ENCODE measurements around the gene LYRM9. TPM values are rescaled to one million over a fixed set of nuclear protein-coding genes. Genes with fewer than 3 reads are reported as not detected.

The LYRM9 gene
- total RNA-seq (100 to 1,000 TPM in 2 of 9 donors, 10 to 100 TPM in 7; 24.8 to 116 (median 35.7) TPM), polyA plus RNA-seq (10 to 100 TPM; 18.7 to 38.6 (median 36.7) TPM)
- long read RNA-seq, donor 1, transcript LYRM9-201 (4 exons, 501 nt) = major isoform, 8 of 18 reads
- long read RNA-seq, donor 1, partial matches to known transcripts = 10 of 18 reads
- long read RNA-seq, donor 1, other reads (novel, unspliced or antisense) = 0 of 18 reads
- long read RNA-seq, donor 2, transcript LYRM9-201 (4 exons, 501 nt) = major isoform, 9 of 14 reads
- long read RNA-seq, donor 2, partial matches to known transcripts = 0 of 14 reads
- long read RNA-seq, donor 2, other reads (novel, unspliced or antisense) = 0 of 14 reads
- long read RNA-seq, donor 3, transcript LYRM9-201 (4 exons, 501 nt) = major isoform, 10 of 11 reads
- long read RNA-seq, donor 3, partial matches to known transcripts = 0 of 11 reads
- long read RNA-seq, donor 3, other reads (novel, unspliced or antisense) = 0 of 11 reads
- long read RNA-seq, donor 4, transcript LYRM9-201 (4 exons, 501 nt) = major isoform, 28 of 44 reads
- long read RNA-seq, donor 4, partial matches to known transcripts = 7 of 44 reads
- long read RNA-seq, donor 4, other reads (novel, unspliced or antisense) = 8 of 44 reads
- long read RNA-seq, donor 5, transcript LYRM9-201 (4 exons, 501 nt) = major isoform, 22 of 42 reads
- long read RNA-seq, donor 5, partial matches to known transcripts = 9 of 42 reads
- long read RNA-seq, donor 5, other reads (novel, unspliced or antisense) = 10 of 42 reads
- long read RNA-seq, donor 6, transcript LYRM9-201 (4 exons, 501 nt) = major isoform, 15 of 31 reads
- long read RNA-seq, donor 6, partial matches to known transcripts = 11 of 31 reads
- long read RNA-seq, donor 6, other reads (novel, unspliced or antisense) = 5 of 31 reads
- long read RNA-seq, donor 7, transcript LYRM9-201 (4 exons, 501 nt) = major isoform, 5 of 7 reads
- long read RNA-seq, donor 7, partial matches to known transcripts = 0 of 7 reads
- long read RNA-seq, donor 7, other reads (novel, unspliced or antisense) = 0 of 7 reads
- long read RNA-seq, donor 8, transcript LYRM9-201 (4 exons, 501 nt) = major isoform, 9 of 19 reads
- long read RNA-seq, donor 8, partial matches to known transcripts = 9 of 19 reads
- long read RNA-seq, donor 8, other reads (novel, unspliced or antisense) = 0 of 19 reads
- long read RNA-seq, donor 9, transcript LYRM9-201 (4 exons, 501 nt) = major isoform, 8 of 18 reads
- long read RNA-seq, donor 9, partial matches to known transcripts = 7 of 18 reads
- long read RNA-seq, donor 9, other reads (novel, unspliced or antisense) = 0 of 18 reads
- long read RNA-seq, donor 10, transcript LYRM9-201 (4 exons, 501 nt) = major isoform, 7 of 8 reads
- long read RNA-seq, donor 10, partial matches to known transcripts = 0 of 8 reads
- long read RNA-seq, donor 10, other reads (novel, unspliced or antisense) = 0 of 8 reads

DNA sequence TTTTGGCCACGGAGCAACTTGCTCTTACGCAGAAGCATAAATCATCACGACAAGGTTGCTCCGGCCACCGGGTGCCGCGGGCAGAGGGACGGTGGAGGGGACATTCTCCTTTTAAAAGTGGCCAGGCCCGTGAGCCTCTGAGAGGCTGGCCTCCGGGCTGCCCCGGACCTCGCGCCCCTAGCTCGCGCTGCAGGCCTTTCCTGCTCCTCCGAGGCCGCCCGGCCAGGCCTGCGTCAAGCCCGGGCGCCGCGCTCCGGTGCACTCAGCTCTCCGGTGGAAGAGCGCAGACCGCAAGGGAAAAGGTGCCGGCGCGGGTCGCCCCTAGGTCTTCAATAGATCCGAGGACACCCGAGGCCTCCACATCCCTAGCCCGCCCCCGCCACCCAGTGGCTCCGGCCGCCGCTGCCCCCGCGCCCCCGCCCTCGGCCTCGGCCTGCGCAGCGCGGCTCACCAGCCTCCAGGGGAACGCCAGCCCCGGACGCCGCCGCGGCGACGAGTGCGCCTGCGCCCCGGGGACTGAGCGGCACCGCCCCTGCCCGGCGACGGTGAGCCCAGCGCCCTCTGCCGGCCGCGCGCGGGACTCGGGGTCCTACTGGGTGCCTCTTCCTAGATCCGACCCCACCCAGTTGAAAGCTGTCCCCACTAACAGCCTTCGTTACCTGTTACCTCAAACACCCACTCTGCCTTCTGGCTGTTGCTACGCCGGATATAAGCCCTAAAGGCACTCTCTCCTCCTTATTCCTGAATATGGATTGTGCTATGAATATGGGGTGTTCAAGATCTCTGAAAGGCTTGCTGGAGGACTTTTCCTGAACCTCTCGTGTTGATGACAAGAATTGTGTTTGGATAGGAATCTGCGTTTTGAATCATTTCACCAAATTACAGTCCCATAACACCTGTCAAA is at the start of gene LYRM9:
Gene LYRM9 (minus strand): TSS at position 500 of the 904 bp plus-strand sequence. CDS start 10,671 bp downstream, outside the sequence.
- peaks cover 24 to 46% of the 10 kb centered on the region in 2 donors for H3K4me1 ChIP-seq (replicated peaks in 1 of 2)
- peak within 1 kb of the TSS; percentile 52 to 92 (median 86) for H3K4me3 ChIP-seq
- peak; percentile 89 to 94 (median 91) for DNase-seq
- peak; percentile 61 to 81 for TF ChIP-seq POLR2A (IDR thresholded peaks at IDR 0.05)
- TF ChIP-seq, protein P1, sequence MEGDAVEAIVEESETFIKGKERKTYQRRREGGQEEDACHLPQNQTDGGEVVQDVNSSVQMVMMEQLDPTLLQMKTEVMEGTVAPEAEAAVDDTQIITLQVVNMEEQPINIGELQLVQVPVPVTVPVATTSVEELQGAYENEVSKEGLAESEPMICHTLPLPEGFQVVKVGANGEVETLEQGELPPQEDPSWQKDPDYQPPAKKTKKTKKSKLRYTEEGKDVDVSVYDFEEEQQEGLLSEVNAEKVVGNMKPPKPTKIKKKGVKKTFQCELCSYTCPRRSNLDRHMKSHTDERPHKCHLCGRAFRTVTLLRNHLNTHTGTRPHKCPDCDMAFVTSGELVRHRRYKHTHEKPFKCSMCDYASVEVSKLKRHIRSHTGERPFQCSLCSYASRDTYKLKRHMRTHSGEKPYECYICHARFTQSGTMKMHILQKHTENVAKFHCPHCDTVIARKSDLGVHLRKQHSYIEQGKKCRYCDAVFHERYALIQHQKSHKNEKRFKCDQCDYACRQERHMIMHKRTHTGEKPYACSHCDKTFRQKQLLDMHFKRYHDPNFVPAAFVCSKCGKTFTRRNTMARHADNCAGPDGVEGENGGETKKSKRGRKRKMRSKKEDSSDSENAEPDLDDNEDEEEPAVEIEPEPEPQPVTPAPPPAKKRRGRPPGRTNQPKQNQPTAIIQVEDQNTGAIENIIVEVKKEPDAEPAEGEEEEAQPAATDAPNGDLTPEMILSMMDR (IDR thresholded peaks at IDR 0.05) = peak; percentile 45 to 98 (median 84)
- intact Hi-C loops (cut with DNase I) = loop anchor here (5.0 to 10.0 kb wide), 3 partner anchors 152 to 362 kb away; partner anchors contain the start of gene NLK (in 1 of the 2)
- H3K27me3 ChIP-seq = no peaks in the 10 kb centered on the region
- H3K27ac ChIP-seq = peak within 1 kb of the TSS; percentile 71 to 97 (median 95)
- no peaks in the 10 kb centered on the region for H3K9me3 ChIP-seq (replicated peaks in 1 of 3)
- no peaks in the 10 kb centered on the region for H3K36me3 ChIP-seq (replicated peaks in 1 of 2)
- 1 to 3% (median 2%) methylated on average over 12 to 75 of the region's 75 CpGs for WGBS, 4 donors

DNA sequence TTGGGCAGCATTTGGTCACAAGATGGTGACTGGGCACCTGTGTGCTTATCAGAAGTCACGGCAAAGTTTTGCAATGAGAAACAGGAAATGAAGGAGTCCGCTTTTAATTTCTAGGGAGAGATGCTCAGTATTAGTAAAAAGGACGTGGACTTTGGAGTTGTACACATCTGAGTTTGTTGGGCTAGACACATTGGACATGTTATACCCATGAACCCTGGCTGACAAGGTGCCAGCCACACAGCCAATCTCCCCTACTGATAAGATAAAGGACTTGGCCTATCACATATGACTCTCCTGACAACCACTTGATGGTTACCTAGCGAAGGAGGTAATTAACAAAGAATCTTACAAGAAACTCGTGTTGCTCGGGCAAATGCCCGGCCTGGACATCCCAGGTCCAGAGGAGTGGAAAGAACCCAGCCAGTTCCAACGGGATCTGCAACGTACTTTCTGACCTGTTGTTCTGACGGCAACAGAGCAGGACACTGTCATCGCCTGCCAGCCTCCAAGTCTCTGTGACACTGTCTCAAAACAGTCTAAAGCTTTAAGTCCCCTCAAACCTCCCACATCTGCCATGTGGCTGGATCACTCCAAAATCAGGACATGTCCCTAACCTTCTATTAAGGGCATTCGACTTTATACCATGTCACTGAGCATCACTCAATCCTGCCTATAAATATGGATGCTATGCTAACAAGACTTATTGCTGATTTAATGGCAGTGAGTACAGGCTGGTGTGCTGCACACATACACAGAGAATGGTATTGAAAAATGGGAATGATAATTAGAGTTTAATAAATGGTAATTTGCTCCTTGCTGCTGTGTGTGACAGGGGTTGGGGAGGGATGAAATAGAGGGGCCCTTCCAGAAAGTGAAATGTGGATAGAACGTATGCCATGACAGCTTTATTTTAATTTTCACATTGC is 47.6 kb upstream of the LYRM9 start:
- no peak for DNase-seq
- Histone ChIP-seq H3K27ac (no peak overlapping the region), H3K9me3 (replicated peaks in 1 of 3) (no peaks in the 10 kb centered on the region), H3K27me3 (no peaks in the 10 kb centered on the region), H3K36me3 (replicated peaks in 1 of 2) (no peaks in the 10 kb centered on the region), H3K4me3 (no peak overlapping the region), H3K4me1 (replicated peaks in 1 of 2) (no peaks in the 10 kb centered on the region)
- TF ChIP-seq, protein P1 (IDR thresholded peaks at IDR 0.05) = no peak
- no peak for TF ChIP-seq POLR2A (IDR thresholded peaks at IDR 0.05)
- WGBS, 4 donors = 74 to 89% (median 80%) methylated on average over 9 to 13 of the region's 13 CpGs
- intact Hi-C loops (cut with DNase I) = no loop called here

Measured in adrenal gland (tissue), 19 donors.